HG02840 (cell line): ENCODE measurements around the gene KRT9.
"Not testable (repeated sequence)": the region's sequence is repeated elsewhere in the genome, so short reads cannot be mapped to it uniquely, and the experiment has no call there.

Experiments
- ATAC-seq: cut with Tn5 transposase; IDR thresholded peaks from one replicate; pipeline ENCODE4 v1.9.1; 2021; ENCODE audit warnings: mild to moderate bottlenecking, moderate library complexity, moderate number of reproducible peaks; ENCODE audit not compliant: unreplicated experiment, low FRiP score

KRT9 gene

GRCh38 chr17:41580687-41581365, 9.0 kb upstream of the KRT9 start:
- ATAC-seq: no peak

GRCh38 chr17:41580244-41580575, 8.4 kb upstream of the KRT9 start:
- no peak for ATAC-seq

GRCh38 chr17:41579484-41580243, 7.8 kb upstream of the KRT9 start:
- ATAC-seq: no peak

DNA sequence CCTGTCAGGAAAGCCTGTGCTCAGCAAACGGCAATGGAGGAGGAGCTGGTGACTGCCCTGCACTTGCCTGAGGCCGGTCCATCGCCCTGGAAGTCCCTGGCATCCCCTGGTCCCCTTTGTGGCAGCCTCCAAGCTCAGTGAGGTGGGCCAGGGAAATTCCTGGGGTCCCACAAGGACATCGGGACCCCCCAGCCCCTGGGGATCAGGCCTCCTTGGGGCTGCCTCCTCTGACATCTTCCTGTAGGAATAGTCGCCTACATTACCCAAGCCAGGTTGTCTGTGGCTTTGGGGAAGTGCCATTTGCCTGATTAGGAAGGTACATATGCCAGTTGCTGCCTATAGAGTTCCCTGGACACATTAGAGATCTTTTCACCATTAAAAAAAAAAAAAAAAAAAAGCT, 7.1 kb upstream of the KRT9 start:
- ATAC-seq: no peak

GRCh38 chr17:41578538-41578937, 6.7 kb upstream of the KRT9 start:
- no peak for ATAC-seq

DNA sequence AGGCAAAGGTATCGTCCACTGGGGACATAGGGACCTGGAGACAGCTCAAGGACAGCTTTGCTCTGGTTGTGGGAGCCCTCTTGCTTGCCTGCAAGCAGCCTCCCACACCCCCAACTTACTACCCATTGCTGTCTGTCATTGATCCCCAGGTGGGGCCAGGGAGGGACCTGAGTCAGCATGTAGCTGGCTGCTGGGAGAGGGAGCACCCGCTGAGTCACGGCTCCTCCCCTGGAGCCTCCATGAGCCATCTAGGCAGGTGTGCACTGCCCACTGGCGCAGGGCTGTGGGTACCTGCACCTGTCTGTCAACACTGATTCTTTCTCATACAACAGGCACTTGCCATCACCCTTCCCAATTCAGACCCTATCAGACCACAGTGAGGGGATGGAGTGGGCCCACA, 4.9 kb upstream of the KRT9 start:
- not testable (repeated sequence) for ATAC-seq

DNA sequence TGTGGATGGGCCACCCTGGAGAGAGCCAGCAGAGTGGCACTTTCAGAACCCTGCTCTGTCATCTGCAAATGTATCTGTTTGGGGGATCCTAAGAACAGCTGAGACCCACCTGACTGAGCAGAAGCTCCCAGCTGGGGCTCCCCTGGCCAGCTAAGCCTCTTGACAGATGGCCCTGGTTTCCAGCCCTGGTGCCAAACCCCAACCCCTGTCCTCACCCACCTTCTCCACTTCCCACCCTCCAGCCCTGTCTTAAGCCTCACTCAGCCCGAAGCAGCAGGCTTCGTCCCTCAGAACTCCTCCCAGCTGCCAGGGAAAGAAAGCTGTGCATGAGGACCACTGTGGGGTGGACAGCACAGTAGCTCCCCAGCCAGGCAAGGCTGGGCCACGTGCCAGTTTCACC, 3.5 kb upstream of the KRT9 start:
- ATAC-seq: no peak

- ATAC-seq: no peak
These were observed 4.5 kb downstream of the KRT9 start for GRCh38 chr17:41567317-41567716.

- no peak for ATAC-seq
These were observed 6.5 kb downstream of the KRT9 start for GRCh38 chr17:41565338-41565737.

- ATAC-seq: no peak
These were observed 8.2 kb downstream of the KRT9 start for GRCh38 chr17:41563607-41564170.

DNA sequence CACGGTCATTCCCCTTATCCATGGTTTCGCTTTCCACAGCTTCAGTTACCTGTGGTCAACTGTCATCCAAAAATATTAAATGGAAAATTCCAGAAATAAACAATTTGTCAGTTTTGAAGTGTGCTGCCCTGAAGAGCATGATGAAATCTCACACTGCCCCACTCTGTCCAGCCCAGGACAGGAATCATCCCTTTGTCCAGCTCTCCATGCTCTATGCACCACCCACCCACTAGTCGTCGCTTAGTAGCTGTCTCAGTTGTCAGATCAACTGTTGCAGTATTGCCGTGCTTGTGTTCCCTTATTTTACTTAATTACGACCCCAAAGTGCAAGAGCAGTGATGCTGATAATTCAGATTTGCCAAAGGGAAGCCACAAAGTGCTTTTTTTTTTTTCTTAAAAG, 10.3 kb downstream of the KRT9 start:
- no peak for ATAC-seq

DNA sequence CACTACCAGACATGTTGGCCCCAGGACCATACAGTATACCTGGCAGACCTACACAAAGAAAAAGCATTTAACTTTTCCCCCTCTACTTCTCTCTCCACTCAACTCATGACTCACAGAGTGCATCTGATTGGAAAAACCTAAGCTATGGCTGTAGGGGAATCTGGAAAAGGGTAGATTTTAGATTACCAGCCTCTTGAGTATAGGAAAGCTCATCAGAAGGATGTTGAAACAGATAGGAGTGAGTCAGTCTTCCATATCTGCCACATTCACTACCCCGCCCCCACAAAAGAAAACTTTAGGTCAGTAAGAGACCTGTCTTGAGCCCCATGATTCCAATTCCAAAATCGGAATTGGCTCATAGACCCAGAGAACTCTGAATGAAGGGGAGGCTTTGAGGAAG, 12.3 kb downstream of the KRT9 start:
- no peak for ATAC-seq

GRCh38 chr17:41556931-41557330, 14.9 kb downstream of the KRT9 start:
- no peak for ATAC-seq

- no peak for ATAC-seq
These were observed 15.6 kb downstream of the KRT9 start for GRCh38 chr17:41556306-41556705.

- ATAC-seq: no peak
These were observed 16.6 kb downstream of the KRT9 start for GRCh38 chr17:41555105-41555887.

- no peak for ATAC-seq
These were observed 17.7 kb downstream of the KRT9 start for GRCh38 chr17:41553987-41554680.

- no peak for ATAC-seq
These were observed 18.7 kb downstream of the KRT9 start for GRCh38 chr17:41553176-41553575.

DNA sequence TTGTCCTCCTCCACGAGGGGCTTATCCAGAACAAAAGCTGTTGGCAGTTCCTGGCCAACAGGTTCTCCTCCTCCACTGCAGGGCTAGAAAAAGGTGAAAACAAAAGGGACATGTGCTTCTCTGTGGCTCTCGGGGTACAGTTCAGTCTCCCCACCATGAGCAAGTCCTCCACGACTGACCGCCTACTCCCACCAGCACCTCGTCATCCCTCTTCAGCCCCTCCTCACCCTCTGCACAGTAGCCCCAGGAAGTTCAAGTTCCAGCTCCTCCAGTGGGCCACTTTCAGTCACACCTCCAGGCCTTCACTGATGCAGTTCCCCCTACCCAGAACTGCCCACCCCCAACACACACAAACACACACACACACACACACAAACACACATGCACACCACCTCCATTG, 19.4 kb downstream of the KRT9 start:
- no peak for ATAC-seq

GRCh38 chr17:41551365-41551764, 20.5 kb downstream of the KRT9 start:
- no peak for ATAC-seq

- ATAC-seq: no peak
These were observed 22.2 kb downstream of the KRT9 start for GRCh38 chr17:41549596-41550039.
